Measurements from ENCODE around the gene SLX4. TPM values are rescaled to one million over a fixed set of nuclear protein-coding genes. Genes with fewer than 3 reads are reported as not detected.

The SLX4 gene
- total and polyA plus RNA-seq, 9 of the 15 experiments (the other 6 are each of a cell fraction or from before 2014, with no cell fraction given) = 0.29 to 7.9 (median 3.8) TPM

DNA sequence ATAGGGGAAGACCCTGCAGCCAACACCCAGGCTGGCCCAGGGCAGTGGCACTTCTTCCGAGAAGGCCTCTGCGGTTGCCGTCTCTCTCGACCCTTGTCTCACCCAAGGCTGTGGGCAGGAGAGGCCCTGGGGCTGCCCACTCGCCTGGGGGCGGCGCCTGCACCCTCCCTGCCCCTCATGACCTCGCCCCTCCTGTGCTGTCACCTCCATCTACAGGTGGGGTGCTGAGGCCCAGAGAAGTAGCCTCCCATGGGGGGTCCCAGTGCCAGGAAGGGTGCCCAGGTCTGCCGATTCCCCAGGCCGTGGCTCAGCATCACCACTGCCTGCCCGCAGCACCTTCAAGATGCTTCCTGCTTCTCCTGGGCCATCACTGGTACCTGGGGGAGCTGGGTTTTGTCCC, 35.2 kb downstream of the SLX4 start (continued):
- TF ChIP-seq, protein P1, sequence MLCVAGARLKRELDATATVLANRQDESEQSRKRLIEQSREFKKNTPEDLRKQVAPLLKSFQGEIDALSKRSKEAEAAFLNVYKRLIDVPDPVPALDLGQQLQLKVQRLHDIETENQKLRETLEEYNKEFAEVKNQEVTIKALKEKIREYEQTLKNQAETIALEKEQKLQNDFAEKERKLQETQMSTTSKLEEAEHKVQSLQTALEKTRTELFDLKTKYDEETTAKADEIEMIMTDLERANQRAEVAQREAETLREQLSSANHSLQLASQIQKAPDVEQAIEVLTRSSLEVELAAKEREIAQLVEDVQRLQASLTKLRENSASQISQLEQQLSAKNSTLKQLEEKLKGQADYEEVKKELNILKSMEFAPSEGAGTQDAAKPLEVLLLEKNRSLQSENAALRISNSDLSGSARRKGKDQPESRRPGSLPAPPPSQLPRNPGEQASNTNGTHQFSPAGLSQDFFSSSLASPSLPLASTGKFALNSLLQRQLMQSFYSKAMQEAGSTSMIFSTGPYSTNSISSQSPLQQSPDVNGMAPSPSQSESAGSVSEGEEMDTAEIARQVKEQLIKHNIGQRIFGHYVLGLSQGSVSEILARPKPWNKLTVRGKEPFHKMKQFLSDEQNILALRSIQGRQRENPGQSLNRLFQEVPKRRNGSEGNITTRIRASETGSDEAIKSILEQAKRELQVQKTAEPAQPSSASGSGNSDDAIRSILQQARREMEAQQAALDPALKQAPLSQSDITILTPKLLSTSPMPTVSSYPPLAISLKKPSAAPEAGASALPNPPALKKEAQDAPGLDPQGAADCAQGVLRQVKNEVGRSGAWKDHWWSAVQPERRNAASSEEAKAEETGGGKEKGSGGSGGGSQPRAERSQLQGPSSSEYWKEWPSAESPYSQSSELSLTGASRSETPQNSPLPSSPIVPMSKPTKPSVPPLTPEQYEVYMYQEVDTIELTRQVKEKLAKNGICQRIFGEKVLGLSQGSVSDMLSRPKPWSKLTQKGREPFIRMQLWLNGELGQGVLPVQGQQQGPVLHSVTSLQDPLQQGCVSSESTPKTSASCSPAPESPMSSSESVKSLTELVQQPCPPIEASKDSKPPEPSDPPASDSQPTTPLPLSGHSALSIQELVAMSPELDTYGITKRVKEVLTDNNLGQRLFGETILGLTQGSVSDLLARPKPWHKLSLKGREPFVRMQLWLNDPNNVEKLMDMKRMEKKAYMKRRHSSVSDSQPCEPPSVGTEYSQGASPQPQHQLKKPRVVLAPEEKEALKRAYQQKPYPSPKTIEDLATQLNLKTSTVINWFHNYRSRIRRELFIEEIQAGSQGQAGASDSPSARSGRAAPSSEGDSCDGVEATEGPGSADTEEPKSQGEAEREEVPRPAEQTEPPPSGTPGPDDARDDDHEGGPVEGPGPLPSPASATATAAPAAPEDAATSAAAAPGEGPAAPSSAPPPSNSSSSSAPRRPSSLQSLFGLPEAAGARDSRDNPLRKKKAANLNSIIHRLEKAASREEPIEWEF (CRISPR knock-in tag; IDR thresholded peaks at IDR 0.05) = no peak
- TF ChIP-seq ZC3H8 (IDR thresholded peaks at IDR 0.05) = no peak
- TF ChIP-seq PTTG1 (tag; IDR thresholded peaks at IDR 0.05; ENCODE audit: low read depth) = no peak
- TF ChIP-seq PTRF (tag; IDR thresholded peaks at IDR 0.05) = no peak
- TF ChIP-seq BACH1 (tag; IDR thresholded peaks at IDR 0.05) = no peak
- TF ChIP-seq NCOA6 (IDR thresholded peaks at IDR 0.05) = no peak
- TF ChIP-seq ZNF717 (CRISPR knock-in tag; IDR thresholded peaks at IDR 0.05) = no peak

DNA sequence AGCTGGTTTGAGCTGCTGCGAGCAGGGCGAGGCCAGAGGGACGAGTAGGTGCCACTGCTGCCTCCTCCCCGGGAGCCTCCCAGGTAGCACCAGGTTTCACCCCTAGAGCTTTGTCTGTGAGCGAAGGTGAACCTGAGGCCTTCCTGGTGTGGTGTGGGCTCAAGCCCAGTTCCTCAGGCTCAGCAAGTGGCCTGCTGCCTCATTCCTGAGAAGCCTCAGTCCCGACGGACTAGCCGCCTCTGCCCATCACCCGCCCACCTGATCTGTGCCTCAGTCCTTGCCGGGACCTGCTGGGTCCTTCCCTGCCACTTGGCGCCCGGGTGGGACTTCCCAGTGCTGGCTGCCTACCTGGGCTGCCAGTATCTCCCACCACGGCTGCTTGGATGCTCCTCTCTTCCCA, 35.9 kb downstream of the SLX4 start:
- POLR2A ChIA-PET = no interaction called here
- ATAC-seq (no peak), FAIRE-seq (no peak), DNase-seq (ENCODE audit: extremely low read depth in 1 of 4, low spot score in 3 of 4) (no peak)
- Histone ChIP-seq H3K4me2 (ENCODE audit: insufficient read depth, low read length) (no peak overlapping the region), H3K27ac (ENCODE audit: extremely low read depth, low read depth, low read length) (no peak overlapping the region), H3K79me2 (ENCODE audit: control insufficient read depth, insufficient read depth, low read length) (no peaks in the 10 kb centered on the region), H3K9ac (ENCODE audit: insufficient read depth in 1 of 2, low read depth in 2 of 2, low read length in 2 of 2) (no peak overlapping the region), H3K9me1 (ENCODE audit: control insufficient read depth, insufficient read depth, low read length) (no peaks in the 10 kb centered on the region), H4K20me1 (replicated peaks; ENCODE audit: control insufficient read depth, insufficient read depth, low read length) (no peaks in the 10 kb centered on the region; the same call in none of the 2 replicates), H3K36me3 (ENCODE audit: control insufficient read depth, insufficient read depth, low read length) (no peaks in the 10 kb centered on the region), H3K4me1 (replicated peaks in 1 of 2; ENCODE audit: control insufficient read depth in 2 of 2, insufficient read depth in 2 of 2, low read length in 2 of 2) (peaks cover 0 to 32% of the 10 kb centered on the region in 2 experiments; a peak in 4 of 5 replicates), H2AFZ (ENCODE audit: low read depth, low read length) (no peak overlapping the region), H3K9me3 (replicated peaks; ENCODE audit: control insufficient read depth, insufficient read depth, low read depth, low read length) (peaks cover 4% of the 10 kb centered on the region), H3K27me3 (ENCODE audit: control insufficient read depth in 2 of 2, insufficient read depth in 2 of 2, low read length in 2 of 2) (no peaks in the 10 kb centered on the region; a peak in 1 of 5 replicates), H3K4me3 (no peak overlapping the region)
- in situ Hi-C loops (cut with MboI) = no loop called here
- WGBS (ENCODE audit: insufficient coverage, low coverage, missing lambda C conversion rate) = 16% methylated on average over 7 of the region's 13 CpGs
- intact Hi-C loops (cut with micrococcal nuclease) = no loop called here
- BruUV-seq (replicated peaks) = no TSS peak
- CTCF ChIA-PET (ENCODE audit: low intra/inter-chr PET ratio) = no interaction called here
- TF ChIP-seq, protein P2, sequence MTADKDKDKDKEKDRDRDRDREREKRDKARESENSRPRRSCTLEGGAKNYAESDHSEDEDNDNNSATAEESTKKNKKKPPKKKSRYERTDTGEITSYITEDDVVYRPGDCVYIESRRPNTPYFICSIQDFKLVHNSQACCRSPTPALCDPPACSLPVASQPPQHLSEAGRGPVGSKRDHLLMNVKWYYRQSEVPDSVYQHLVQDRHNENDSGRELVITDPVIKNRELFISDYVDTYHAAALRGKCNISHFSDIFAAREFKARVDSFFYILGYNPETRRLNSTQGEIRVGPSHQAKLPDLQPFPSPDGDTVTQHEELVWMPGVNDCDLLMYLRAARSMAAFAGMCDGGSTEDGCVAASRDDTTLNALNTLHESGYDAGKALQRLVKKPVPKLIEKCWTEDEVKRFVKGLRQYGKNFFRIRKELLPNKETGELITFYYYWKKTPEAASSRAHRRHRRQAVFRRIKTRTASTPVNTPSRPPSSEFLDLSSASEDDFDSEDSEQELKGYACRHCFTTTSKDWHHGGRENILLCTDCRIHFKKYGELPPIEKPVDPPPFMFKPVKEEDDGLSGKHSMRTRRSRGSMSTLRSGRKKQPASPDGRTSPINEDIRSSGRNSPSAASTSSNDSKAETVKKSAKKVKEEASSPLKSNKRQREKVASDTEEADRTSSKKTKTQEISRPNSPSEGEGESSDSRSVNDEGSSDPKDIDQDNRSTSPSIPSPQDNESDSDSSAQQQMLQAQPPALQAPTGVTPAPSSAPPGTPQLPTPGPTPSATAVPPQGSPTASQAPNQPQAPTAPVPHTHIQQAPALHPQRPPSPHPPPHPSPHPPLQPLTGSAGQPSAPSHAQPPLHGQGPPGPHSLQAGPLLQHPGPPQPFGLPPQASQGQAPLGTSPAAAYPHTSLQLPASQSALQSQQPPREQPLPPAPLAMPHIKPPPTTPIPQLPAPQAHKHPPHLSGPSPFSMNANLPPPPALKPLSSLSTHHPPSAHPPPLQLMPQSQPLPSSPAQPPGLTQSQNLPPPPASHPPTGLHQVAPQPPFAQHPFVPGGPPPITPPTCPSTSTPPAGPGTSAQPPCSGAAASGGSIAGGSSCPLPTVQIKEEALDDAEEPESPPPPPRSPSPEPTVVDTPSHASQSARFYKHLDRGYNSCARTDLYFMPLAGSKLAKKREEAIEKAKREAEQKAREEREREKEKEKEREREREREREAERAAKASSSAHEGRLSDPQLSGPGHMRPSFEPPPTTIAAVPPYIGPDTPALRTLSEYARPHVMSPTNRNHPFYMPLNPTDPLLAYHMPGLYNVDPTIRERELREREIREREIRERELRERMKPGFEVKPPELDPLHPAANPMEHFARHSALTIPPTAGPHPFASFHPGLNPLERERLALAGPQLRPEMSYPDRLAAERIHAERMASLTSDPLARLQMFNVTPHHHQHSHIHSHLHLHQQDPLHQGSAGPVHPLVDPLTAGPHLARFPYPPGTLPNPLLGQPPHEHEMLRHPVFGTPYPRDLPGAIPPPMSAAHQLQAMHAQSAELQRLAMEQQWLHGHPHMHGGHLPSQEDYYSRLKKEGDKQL (CRISPR knock-in tag; IDR thresholded peaks at IDR 0.05; ENCODE audit: borderline replicate concordance) = no peak
- TF ChIP-seq, protein P3, sequence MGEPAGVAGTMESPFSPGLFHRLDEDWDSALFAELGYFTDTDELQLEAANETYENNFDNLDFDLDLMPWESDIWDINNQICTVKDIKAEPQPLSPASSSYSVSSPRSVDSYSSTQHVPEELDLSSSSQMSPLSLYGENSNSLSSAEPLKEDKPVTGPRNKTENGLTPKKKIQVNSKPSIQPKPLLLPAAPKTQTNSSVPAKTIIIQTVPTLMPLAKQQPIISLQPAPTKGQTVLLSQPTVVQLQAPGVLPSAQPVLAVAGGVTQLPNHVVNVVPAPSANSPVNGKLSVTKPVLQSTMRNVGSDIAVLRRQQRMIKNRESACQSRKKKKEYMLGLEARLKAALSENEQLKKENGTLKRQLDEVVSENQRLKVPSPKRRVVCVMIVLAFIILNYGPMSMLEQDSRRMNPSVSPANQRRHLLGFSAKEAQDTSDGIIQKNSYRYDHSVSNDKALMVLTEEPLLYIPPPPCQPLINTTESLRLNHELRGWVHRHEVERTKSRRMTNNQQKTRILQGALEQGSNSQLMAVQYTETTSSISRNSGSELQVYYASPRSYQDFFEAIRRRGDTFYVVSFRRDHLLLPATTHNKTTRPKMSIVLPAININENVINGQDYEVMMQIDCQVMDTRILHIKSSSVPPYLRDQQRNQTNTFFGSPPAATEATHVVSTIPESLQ (CRISPR knock-in tag; IDR thresholded peaks at IDR 0.05) = no peak
- no peak for TF ChIP-seq BCL6 (CRISPR knock-in tag; IDR thresholded peaks at IDR 0.05)
